Measurements from ENCODE around the gene TBPL1.

DNA sequence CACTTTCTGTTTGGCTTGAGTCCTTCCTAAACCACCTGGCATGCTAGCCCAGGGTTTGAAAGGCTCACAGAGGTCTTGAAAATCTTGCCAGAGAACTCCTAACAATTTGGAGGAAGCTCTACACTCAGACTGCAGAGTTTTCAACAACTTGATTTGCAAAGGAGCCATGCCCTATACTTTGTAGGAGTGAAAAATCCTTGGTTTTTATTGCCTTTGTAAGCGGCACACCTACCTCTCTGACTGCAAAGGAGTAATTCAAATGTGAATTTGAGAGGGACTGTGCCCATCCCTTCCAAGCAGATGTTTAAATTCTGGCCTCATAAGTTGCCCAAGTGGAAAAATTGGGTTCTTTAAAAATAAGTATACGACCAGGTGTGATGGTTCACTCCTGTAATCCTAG, 58.0 kb downstream of the TBPL1 start:
- TF ChIP-seq, protein P1, sequence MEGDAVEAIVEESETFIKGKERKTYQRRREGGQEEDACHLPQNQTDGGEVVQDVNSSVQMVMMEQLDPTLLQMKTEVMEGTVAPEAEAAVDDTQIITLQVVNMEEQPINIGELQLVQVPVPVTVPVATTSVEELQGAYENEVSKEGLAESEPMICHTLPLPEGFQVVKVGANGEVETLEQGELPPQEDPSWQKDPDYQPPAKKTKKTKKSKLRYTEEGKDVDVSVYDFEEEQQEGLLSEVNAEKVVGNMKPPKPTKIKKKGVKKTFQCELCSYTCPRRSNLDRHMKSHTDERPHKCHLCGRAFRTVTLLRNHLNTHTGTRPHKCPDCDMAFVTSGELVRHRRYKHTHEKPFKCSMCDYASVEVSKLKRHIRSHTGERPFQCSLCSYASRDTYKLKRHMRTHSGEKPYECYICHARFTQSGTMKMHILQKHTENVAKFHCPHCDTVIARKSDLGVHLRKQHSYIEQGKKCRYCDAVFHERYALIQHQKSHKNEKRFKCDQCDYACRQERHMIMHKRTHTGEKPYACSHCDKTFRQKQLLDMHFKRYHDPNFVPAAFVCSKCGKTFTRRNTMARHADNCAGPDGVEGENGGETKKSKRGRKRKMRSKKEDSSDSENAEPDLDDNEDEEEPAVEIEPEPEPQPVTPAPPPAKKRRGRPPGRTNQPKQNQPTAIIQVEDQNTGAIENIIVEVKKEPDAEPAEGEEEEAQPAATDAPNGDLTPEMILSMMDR (IDR thresholded peaks at IDR 0.05): no peak
- TF ChIP-seq POLR2A (IDR thresholded peaks at IDR 0.05): no peak
